WTC11 (cell line): Measurements from ENCODE around the gene TSBP1. TPM values are rescaled to one million over a fixed set of nuclear protein-coding genes. Genes with fewer than 3 reads are reported as not detected.

Experiments used
- ATAC-seq: fragments of 200-7000 bp; cut with Tn5 transposase; 2 replicates; pipeline ENCODE4 v1.10.0; 2021; ENCODE audit warnings: mild to moderate bottlenecking, moderate library complexity
- CTCF ChIA-PET: fragments of 300-600 bp; sonication (Branson Sonifier 250); formaldehyde crosslinking; loops from one replicate; lab custom pipeline; 2021; ENCODE audit warnings: antibody characterized with exemption; lab: Charles Lee
- POLR2A ChIA-PET: fragments of 350-600 bp; sonication (Branson Sonifier 250); formaldehyde crosslinking; loops from one replicate; lab custom pipeline; 2021; ENCODE audit warnings: antibody characterized with exemption; lab: Charles Lee
- DNase-seq: peaks from one replicate; pipeline ENCODE4 v3.0.0; 2021; ENCODE audit warnings: low spot score
- H3K27ac Mint-ChIP-seq: 2 replicates; pipeline ENCODE4 v1.8.0; 2021; ENCODE audit warnings: mixed read lengths
- H3K27me3 Mint-ChIP-seq: 2 replicates; pipeline ENCODE4 v1.8.0; 2021; ENCODE audit warnings: low read depth, mild to moderate bottlenecking, moderate library complexity, mixed read lengths
- H3K36me3 Mint-ChIP-seq: 2 replicates; pipeline ENCODE4 v1.8.0; 2021; ENCODE audit warnings: mixed read lengths
- H3K4me1 Mint-ChIP-seq: 2 replicates; pipeline ENCODE4 v1.8.0; 2022; ENCODE audit warnings: mixed read lengths
- H3K4me3 Mint-ChIP-seq: 2 replicates; pipeline ENCODE4 v1.8.0; 2021; ENCODE audit warnings: mild to moderate bottlenecking, moderate library complexity, mixed read lengths
- H3K9me3 Mint-ChIP-seq: 2 replicates; pipeline ENCODE4 v1.8.0; 2021; ENCODE audit warnings: mixed read lengths
- EMX1 ChIP-seq: fragments of 250-450 bp; sonication (Bioruptor Pico); IDR thresholded peaks from 2 replicates; pipeline ENCODE4 v1.8.0; 2021; ENCODE audit warnings: mild to moderate bottlenecking
- ESRRA ChIP-seq: sonication (generic); formaldehyde crosslinking; IDR thresholded peaks from 2 replicates; pipeline ENCODE4 v1.8.1; 2022; ENCODE audit warnings: mild to moderate bottlenecking, missing genetic modification reagents, borderline replicate concordance
- FOXP1 ChIP-seq: sonication (generic); formaldehyde crosslinking; IDR thresholded peaks from 2 replicates; pipeline ENCODE4 v1.8.0; 2022; ENCODE audit warnings: missing genetic modification reagents, mild to moderate bottlenecking, moderate library complexity, borderline replicate concordance
- GABPB1 ChIP-seq: sonication (generic); formaldehyde crosslinking; IDR thresholded peaks from 2 replicates; pipeline ENCODE4 v1.8.1; 2023; ENCODE audit warnings: mild to moderate bottlenecking, missing genetic modification reagents
- HMGA2 ChIP-seq: fragments of 250-450 bp; sonication (Bioruptor Pico); IDR thresholded peaks from 2 replicates; pipeline ENCODE4 v1.4.0; 2021; ENCODE audit warnings: mild to moderate bottlenecking, moderate library complexity
- IRF2 ChIP-seq: sonication (generic); formaldehyde crosslinking; IDR thresholded peaks from 2 replicates; pipeline ENCODE4 v1.8.0; 2022; ENCODE audit warnings: low read depth, missing genetic modification reagents, borderline replicate concordance
- JUN ChIP-seq: sonication (generic); formaldehyde crosslinking; IDR thresholded peaks from 2 replicates; pipeline ENCODE4 v1.8.0; 2023; ENCODE audit warnings: mild to moderate bottlenecking, missing genetic modification reagents
- NR3C1 ChIP-seq: sonication (generic); formaldehyde crosslinking; conservative IDR thresholded peaks from 2 replicates; pipeline ENCODE4 v1.8.1; 2023; ENCODE audit warnings: low read depth, mild to moderate bottlenecking, missing genetic modification reagents
- RELA ChIP-seq: sonication (generic); formaldehyde crosslinking; IDR thresholded peaks from 2 replicates; pipeline ENCODE4 v1.8.1; 2022; ENCODE audit warnings: missing genetic modification reagents, mild to moderate bottlenecking, borderline replicate concordance
- SOX15 ChIP-seq: fragments of 250-450 bp; sonication (Bioruptor Pico); IDR thresholded peaks from 2 replicates; pipeline ENCODE4 v1.9.0; 2021; ENCODE audit warnings: mild to moderate bottlenecking
- SP1 ChIP-seq: sonication (generic); formaldehyde crosslinking; conservative IDR thresholded peaks from 2 replicates; pipeline ENCODE4 v1.8.1; 2022; ENCODE audit warnings: missing genetic modification reagents
- ZNF232 ChIP-seq: sonication (generic); formaldehyde crosslinking; IDR thresholded peaks from 2 replicates; pipeline ENCODE4 v1.8.0; 2022; ENCODE audit warnings: mild to moderate bottlenecking, missing genetic modification reagents
- ZNF671 ChIP-seq: fragments of 250-450 bp; sonication (Bioruptor Pico); IDR thresholded peaks from 2 replicates; pipeline ENCODE4 v1.8.0; 2021; ENCODE audit warnings: mild to moderate bottlenecking
- total RNA-seq: library from RNA; stranded (reverse); gene quantifications from 3 replicates; pipeline ENCODE4 v1.2.3, GENCODE V29; 2021
- TF ChIP-seq, protein P1 (sequence below): sonication (generic); formaldehyde crosslinking; IDR thresholded peaks from 2 replicates; pipeline ENCODE4 v1.8.1; 2023; ENCODE audit warnings: mild to moderate bottlenecking, missing genetic modification reagents, borderline replicate concordance
- TF ChIP-seq, protein P2 (sequence below): sonication (generic); formaldehyde crosslinking; IDR thresholded peaks from 2 replicates; pipeline ENCODE4 v1.8.1; 2023; ENCODE audit warnings: mild to moderate bottlenecking, moderate library complexity, missing genetic modification reagents
- TF ChIP-seq, protein P3 (sequence below): sonication (generic); formaldehyde crosslinking; IDR thresholded peaks from 2 replicates; pipeline ENCODE4 v1.8.0; 2022; ENCODE audit warnings: mild to moderate bottlenecking, missing genetic modification reagents
- TF ChIP-seq, protein P4 (sequence below): sonication (generic); formaldehyde crosslinking; IDR thresholded peaks from 2 replicates; pipeline ENCODE4 v1.8.1; 2022; ENCODE audit warnings: low read depth, mild to moderate bottlenecking, moderate library complexity, missing genetic modification reagents, borderline replicate concordance
- TF ChIP-seq, protein P5 (sequence below): sonication (generic); formaldehyde crosslinking; IDR thresholded peaks from 2 replicates; pipeline ENCODE4 v1.8.1; 2023; ENCODE audit warnings: mild to moderate bottlenecking, missing genetic modification reagents, moderate library complexity
- TF ChIP-seq, protein P6 (sequence below): sonication (generic); formaldehyde crosslinking; IDR thresholded peaks from 2 replicates; pipeline ENCODE4 v1.8.1; 2022; ENCODE audit warnings: mild to moderate bottlenecking, missing genetic modification reagents, moderate library complexity, borderline replicate concordance
- TF ChIP-seq, protein P7 (sequence below): fragments of 200-600 bp; IDR thresholded peaks from 2 replicates; pipeline ENCODE4 v1.8.0; 2022; ENCODE audit warnings: antibody characterized with exemption
- TF ChIP-seq, protein P8 (sequence below): sonication (generic); formaldehyde crosslinking; IDR thresholded peaks from 2 replicates; pipeline ENCODE4 v1.8.1; 2023; ENCODE audit warnings: mild to moderate bottlenecking, missing genetic modification reagents

Gene TSBP1
- total RNA-seq, 1 experiment from 2014 or later = not detected

DNA sequence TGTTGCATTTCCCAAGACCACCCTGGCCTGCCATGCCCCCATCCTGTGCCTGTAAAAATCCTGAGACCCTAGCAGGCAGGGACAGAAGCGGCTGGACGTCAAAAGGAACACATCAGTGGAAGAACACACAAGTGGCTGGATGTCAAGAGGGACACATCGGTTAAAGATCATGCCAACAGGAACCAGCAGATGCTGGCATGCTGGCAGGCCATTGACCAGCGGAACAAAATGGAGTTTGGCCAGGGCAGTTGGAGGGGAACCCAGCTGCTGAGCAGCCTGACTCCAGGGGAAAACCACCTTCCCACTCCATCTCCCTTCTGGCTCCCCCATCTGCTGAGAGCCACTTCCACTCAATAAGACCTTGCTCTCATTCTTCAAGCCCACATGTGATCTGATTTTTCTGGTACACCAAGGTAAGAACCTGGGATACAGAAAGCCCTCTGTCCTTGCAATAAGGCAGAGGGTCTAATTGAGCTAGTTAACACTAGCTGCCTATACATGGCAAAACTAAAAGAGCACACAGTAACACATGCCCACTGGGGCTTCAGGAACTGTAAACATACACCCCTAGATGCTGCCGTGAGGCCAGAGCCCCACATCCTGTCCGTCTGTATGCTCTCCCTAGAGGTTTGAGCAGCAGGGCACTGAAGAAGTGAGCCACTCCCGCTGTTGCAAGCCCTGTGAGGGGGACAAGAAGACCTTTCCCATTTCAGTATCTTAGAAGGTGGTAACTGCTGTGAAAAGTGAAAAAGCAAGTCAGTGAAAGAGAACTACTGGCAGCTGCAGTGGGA is 4.2 kb upstream of the TSBP1 start:
- DNase-seq = no peak
- Mint-ChIP-seq H3K27me3 (no peaks in the 10 kb centered on the region), H3K27ac (no peak overlapping the region), H3K4me3 (no peak overlapping the region), H3K9me3 (peaks cover 3% of the 10 kb centered on the region; the same call in 1 of the 2 replicates), H3K4me1 (no peaks in the 10 kb centered on the region), H3K36me3 (no peaks in the 10 kb centered on the region)
- ATAC-seq = no peak
- POLR2A ChIA-PET = no interaction called here
- CTCF ChIA-PET = interaction anchor here (0.6 kb wide), 1 partner anchor 108 kb away, joined by 3 read pairs; no protein-coding TSS in a partner anchor
- TF ChIP-seq, protein P1, sequence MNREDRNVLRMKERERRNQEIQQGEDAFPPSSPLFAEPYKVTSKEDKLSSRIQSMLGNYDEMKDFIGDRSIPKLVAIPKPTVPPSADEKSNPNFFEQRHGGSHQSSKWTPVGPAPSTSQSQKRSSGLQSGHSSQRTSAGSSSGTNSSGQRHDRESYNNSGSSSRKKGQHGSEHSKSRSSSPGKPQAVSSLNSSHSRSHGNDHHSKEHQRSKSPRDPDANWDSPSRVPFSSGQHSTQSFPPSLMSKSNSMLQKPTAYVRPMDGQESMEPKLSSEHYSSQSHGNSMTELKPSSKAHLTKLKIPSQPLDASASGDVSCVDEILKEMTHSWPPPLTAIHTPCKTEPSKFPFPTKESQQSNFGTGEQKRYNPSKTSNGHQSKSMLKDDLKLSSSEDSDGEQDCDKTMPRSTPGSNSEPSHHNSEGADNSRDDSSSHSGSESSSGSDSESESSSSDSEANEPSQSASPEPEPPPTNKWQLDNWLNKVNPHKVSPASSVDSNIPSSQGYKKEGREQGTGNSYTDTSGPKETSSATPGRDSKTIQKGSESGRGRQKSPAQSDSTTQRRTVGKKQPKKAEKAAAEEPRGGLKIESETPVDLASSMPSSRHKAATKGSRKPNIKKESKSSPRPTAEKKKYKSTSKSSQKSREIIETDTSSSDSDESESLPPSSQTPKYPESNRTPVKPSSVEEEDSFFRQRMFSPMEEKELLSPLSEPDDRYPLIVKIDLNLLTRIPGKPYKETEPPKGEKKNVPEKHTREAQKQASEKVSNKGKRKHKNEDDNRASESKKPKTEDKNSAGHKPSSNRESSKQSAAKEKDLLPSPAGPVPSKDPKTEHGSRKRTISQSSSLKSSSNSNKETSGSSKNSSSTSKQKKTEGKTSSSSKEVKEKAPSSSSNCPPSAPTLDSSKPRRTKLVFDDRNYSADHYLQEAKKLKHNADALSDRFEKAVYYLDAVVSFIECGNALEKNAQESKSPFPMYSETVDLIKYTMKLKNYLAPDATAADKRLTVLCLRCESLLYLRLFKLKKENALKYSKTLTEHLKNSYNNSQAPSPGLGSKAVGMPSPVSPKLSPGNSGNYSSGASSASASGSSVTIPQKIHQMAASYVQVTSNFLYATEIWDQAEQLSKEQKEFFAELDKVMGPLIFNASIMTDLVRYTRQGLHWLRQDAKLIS (CRISPR knock-in tag) = no peak
- TF ChIP-seq ESRRA (no peak), EMX1 (CRISPR knock-in tag) (no peak), RELA (CRISPR knock-in tag) (no peak), HMGA2 (CRISPR knock-in tag) (no peak), SOX15 (CRISPR knock-in tag) (no peak), ZNF232 (no peak), FOXP1 (CRISPR knock-in tag) (no peak)
- TF ChIP-seq, protein P2, sequence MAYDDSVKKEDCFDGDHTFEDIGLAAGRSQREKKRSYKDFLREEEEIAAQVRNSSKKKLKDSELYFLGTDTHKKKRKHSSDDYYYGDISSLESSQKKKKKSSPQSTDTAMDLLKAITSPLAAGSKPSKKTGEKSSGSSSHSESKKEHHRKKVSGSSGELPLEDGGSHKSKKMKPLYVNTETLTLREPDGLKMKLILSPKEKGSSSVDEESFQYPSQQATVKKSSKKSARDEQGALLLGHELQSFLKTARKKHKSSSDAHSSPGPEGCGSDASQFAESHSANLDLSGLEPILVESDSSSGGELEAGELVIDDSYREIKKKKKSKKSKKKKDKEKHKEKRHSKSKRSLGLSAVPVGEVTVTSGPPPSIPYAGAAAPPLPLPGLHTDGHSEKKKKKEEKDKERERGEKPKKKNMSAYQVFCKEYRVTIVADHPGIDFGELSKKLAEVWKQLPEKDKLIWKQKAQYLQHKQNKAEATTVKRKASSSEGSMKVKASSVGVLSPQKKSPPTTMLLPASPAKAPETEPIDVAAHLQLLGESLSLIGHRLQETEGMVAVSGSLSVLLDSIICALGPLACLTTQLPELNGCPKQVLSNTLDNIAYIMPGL (CRISPR knock-in tag) = no peak
- TF ChIP-seq, protein P3, sequence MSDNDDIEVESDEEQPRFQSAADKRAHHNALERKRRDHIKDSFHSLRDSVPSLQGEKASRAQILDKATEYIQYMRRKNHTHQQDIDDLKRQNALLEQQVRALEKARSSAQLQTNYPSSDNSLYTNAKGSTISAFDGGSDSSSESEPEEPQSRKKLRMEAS (CRISPR knock-in tag) = no peak

DNA sequence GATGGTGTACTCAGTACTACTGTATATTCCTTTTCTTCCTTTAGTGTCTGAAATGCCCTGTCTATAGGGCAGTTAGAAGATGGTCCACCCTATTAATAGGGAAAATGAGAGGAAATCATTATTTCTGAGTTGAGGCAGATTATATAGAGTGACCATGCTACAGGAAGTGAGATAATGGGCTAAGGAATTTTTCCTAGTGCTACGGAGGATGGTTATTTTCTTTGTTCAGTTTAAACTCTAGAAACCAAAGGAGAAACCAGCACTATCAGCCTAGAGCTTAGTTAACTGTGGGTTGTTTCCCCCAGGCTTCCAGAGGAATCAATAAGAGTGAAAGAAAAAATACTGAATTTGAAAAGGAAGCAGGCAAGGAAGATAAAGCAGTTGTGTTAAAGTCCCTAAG is 474 bp downstream of the TSBP1 start:
- no peak overlapping the region for H3K4me3 Mint-ChIP-seq
- no peak for DNase-seq
- H3K4me1 Mint-ChIP-seq = no peaks in the 10 kb centered on the region
- peaks cover 3% of the 10 kb centered on the region; the same call in 1 of the 2 replicates for H3K9me3 Mint-ChIP-seq
- CTCF ChIA-PET = no interaction called here
- H3K27me3 Mint-ChIP-seq = no peaks in the 10 kb centered on the region
- H3K36me3 Mint-ChIP-seq = no peaks in the 10 kb centered on the region
- POLR2A ChIA-PET = no interaction called here
- ATAC-seq = no peak
- H3K27ac Mint-ChIP-seq = no peak overlapping the region
- TF ChIP-seq, protein P4, sequence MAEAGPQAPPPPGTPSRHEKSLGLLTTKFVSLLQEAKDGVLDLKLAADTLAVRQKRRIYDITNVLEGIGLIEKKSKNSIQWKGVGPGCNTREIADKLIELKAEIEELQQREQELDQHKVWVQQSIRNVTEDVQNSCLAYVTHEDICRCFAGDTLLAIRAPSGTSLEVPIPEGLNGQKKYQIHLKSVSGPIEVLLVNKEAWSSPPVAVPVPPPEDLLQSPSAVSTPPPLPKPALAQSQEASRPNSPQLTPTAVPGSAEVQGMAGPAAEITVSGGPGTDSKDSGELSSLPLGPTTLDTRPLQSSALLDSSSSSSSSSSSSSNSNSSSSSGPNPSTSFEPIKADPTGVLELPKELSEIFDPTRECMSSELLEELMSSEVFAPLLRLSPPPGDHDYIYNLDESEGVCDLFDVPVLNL (CRISPR knock-in tag) = no peak
- no peak for TF ChIP-seq ZNF671
- TF ChIP-seq, protein P5, sequence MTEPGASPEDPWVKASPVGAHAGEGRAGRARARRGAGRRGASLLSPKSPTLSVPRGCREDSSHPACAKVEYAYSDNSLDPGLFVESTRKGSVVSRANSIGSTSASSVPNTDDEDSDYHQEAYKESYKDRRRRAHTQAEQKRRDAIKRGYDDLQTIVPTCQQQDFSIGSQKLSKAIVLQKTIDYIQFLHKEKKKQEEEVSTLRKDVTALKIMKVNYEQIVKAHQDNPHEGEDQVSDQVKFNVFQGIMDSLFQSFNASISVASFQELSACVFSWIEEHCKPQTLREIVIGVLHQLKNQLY = no peak
- no peak for TF ChIP-seq GABPB1
- TF ChIP-seq IRF2 (CRISPR knock-in tag) = no peak
- no peak for TF ChIP-seq NR3C1 (CRISPR knock-in tag)
- TF ChIP-seq, protein P6, sequence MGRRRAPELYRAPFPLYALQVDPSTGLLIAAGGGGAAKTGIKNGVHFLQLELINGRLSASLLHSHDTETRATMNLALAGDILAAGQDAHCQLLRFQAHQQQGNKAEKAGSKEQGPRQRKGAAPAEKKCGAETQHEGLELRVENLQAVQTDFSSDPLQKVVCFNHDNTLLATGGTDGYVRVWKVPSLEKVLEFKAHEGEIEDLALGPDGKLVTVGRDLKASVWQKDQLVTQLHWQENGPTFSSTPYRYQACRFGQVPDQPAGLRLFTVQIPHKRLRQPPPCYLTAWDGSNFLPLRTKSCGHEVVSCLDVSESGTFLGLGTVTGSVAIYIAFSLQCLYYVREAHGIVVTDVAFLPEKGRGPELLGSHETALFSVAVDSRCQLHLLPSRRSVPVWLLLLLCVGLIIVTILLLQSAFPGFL (CRISPR knock-in tag) = no peak
- TF ChIP-seq SP1 = no peak
- TF ChIP-seq JUN (CRISPR knock-in tag) = no peak
- TF ChIP-seq, protein P7, sequence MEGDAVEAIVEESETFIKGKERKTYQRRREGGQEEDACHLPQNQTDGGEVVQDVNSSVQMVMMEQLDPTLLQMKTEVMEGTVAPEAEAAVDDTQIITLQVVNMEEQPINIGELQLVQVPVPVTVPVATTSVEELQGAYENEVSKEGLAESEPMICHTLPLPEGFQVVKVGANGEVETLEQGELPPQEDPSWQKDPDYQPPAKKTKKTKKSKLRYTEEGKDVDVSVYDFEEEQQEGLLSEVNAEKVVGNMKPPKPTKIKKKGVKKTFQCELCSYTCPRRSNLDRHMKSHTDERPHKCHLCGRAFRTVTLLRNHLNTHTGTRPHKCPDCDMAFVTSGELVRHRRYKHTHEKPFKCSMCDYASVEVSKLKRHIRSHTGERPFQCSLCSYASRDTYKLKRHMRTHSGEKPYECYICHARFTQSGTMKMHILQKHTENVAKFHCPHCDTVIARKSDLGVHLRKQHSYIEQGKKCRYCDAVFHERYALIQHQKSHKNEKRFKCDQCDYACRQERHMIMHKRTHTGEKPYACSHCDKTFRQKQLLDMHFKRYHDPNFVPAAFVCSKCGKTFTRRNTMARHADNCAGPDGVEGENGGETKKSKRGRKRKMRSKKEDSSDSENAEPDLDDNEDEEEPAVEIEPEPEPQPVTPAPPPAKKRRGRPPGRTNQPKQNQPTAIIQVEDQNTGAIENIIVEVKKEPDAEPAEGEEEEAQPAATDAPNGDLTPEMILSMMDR = no peak
- TF ChIP-seq, protein P8, sequence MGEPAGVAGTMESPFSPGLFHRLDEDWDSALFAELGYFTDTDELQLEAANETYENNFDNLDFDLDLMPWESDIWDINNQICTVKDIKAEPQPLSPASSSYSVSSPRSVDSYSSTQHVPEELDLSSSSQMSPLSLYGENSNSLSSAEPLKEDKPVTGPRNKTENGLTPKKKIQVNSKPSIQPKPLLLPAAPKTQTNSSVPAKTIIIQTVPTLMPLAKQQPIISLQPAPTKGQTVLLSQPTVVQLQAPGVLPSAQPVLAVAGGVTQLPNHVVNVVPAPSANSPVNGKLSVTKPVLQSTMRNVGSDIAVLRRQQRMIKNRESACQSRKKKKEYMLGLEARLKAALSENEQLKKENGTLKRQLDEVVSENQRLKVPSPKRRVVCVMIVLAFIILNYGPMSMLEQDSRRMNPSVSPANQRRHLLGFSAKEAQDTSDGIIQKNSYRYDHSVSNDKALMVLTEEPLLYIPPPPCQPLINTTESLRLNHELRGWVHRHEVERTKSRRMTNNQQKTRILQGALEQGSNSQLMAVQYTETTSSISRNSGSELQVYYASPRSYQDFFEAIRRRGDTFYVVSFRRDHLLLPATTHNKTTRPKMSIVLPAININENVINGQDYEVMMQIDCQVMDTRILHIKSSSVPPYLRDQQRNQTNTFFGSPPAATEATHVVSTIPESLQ (CRISPR knock-in tag) = no peak
